H9 (cell line): ENCODE measurements around the gene TIPARP. TPM values are rescaled to one million over a fixed set of nuclear protein-coding genes. Genes with fewer than 3 reads are reported as not detected.

Experiments
- DNase-seq: peaks from one replicate; pipeline ENCODE4 v3.0.0-alpha.2; 2017
- H2AFZ ChIP-seq: one replicate; pipeline ENCODE4 v1.6.1; 2013; ENCODE audit warnings: mild to moderate bottlenecking, low read length, control low read depth, moderate library complexity
- H2AK5ac ChIP-seq: 2 replicates; pipeline ENCODE4 v1.6.1; 2013; ENCODE audit warnings: low read length, control low read depth, mixed read lengths; ENCODE audit not compliant: insufficient read length
- H2BK120ac ChIP-seq: one replicate; pipeline ENCODE4 v1.6.1; 2013; ENCODE audit warnings: low read depth, mild to moderate bottlenecking, low read length, control low read depth, inconsistent platforms; ENCODE audit not compliant: poor library complexity, severe bottlenecking
- H2BK12ac ChIP-seq: 2 replicates; pipeline ENCODE4 v1.6.1; 2013; ENCODE audit warnings: low read length, control low read depth, mixed read lengths, low read depth; ENCODE audit not compliant: insufficient read length
- H2BK15ac ChIP-seq: 2 replicates; pipeline ENCODE4 v1.6.1; 2013; ENCODE audit warnings: low read depth, low read length, control low read depth
- H2BK20ac ChIP-seq: one replicate; pipeline ENCODE4 v1.6.1; 2013; ENCODE audit warnings: low read depth, mild to moderate bottlenecking, low read length, control low read depth, inconsistent platforms; ENCODE audit not compliant: poor library complexity, severe bottlenecking
- H2BK5ac ChIP-seq: 2 replicates; pipeline ENCODE4 v1.6.1; 2013; ENCODE audit warnings: low read length, control low read depth, mixed read lengths; ENCODE audit not compliant: insufficient read length
- H3K14ac ChIP-seq: 2 replicates; pipeline ENCODE4 v1.6.1; 2013; ENCODE audit warnings: low read length, control low read depth; ENCODE audit not compliant: insufficient read depth
- H3K18ac ChIP-seq: 2 replicates; pipeline ENCODE4 v1.6.1; 2013; ENCODE audit warnings: low read depth, mild to moderate bottlenecking, mixed read lengths, low read length, control low read depth; ENCODE audit not compliant: insufficient read length
- H3K23ac ChIP-seq: 2 replicates; pipeline ENCODE4 v1.6.1; 2013; ENCODE audit warnings: low read length, control low read depth, mixed read lengths, low read depth; ENCODE audit not compliant: insufficient read length
- H3K23me2 ChIP-seq: 2 replicates; pipeline ENCODE4 v1.6.1; 2013; ENCODE audit warnings: low read depth, mild to moderate bottlenecking, mixed read lengths, low read length, control low read depth; ENCODE audit not compliant: insufficient read length, poor library complexity, severe bottlenecking
- H3K27ac ChIP-seq: 2 replicates; pipeline ENCODE4 v1.5.1; 2013; ENCODE audit warnings: low read length, control low read depth, mixed read lengths, low read depth; ENCODE audit not compliant: insufficient read length
- H3K27me3 ChIP-seq: 2 replicates; pipeline ENCODE4 v1.6.1; 2013; ENCODE audit warnings: low read length, control low read depth, inconsistent platforms; ENCODE audit not compliant: insufficient read depth
- H3K4ac ChIP-seq: 2 replicates; pipeline ENCODE4 v1.6.1; 2013; ENCODE audit warnings: low read depth, mild to moderate bottlenecking, control low read depth, inconsistent platforms, low read length, moderate library complexity
- H3K4me1 ChIP-seq: 2 replicates; pipeline ENCODE4 v1.6.1; 2013; ENCODE audit warnings: low read length, control low read depth, inconsistent platforms; ENCODE audit not compliant: insufficient read depth
- H3K4me2 ChIP-seq: 2 replicates; pipeline ENCODE4 v1.6.1; 2013; ENCODE audit warnings: low read length, control low read depth, mixed read lengths; ENCODE audit not compliant: insufficient read length, insufficient read depth
- H3K56ac ChIP-seq: 2 replicates; pipeline ENCODE4 v1.6.1; 2013; ENCODE audit warnings: low read depth, mild to moderate bottlenecking, mixed read lengths, low read length, control low read depth; ENCODE audit not compliant: insufficient read length
- H3K79me1 ChIP-seq: 2 replicates; pipeline ENCODE4 v1.6.1; 2013; ENCODE audit warnings: low read depth, mild to moderate bottlenecking, moderate library complexity, low read length, control low read depth, inconsistent platforms; ENCODE audit not compliant: insufficient read depth, poor library complexity, severe bottlenecking
- H3K79me2 ChIP-seq: 2 replicates; pipeline ENCODE4 v1.6.1; 2013; ENCODE audit warnings: low read length, control low read depth, inconsistent platforms; ENCODE audit not compliant: insufficient read depth
- H3K9ac ChIP-seq: 2 replicates; pipeline ENCODE4 v1.6.1; 2013; ENCODE audit warnings: low read length, control low read depth, mixed read lengths; ENCODE audit not compliant: insufficient read length; ENCODE audit errors: extremely low read depth
- H3K9me3 ChIP-seq: one replicate; pipeline ENCODE4 v1.6.1; 2013; ENCODE audit warnings: low read depth, low read length, inconsistent platforms; ENCODE audit not compliant: control insufficient read depth
- H3T11ph ChIP-seq: one replicate; pipeline ENCODE4 v1.6.1; 2013; ENCODE audit warnings: mild to moderate bottlenecking, low read length, control low read depth, inconsistent platforms
- H4K20me1 ChIP-seq: one replicate; pipeline ENCODE4 v1.6.1; 2013; ENCODE audit not compliant: control insufficient read depth, insufficient read length, insufficient read depth
- H4K5ac ChIP-seq: 2 replicates; pipeline ENCODE4 v1.6.1; 2013; ENCODE audit warnings: low read depth, mild to moderate bottlenecking, mixed read lengths, low read length, control low read depth; ENCODE audit not compliant: insufficient read length
- H4K8ac ChIP-seq: replicated peaks from 2 replicates; pipeline ENCODE4 v1.6.1; 2013; ENCODE audit warnings: low read length, control low read depth, mixed read lengths, low read depth; ENCODE audit not compliant: insufficient read length
- H4K91ac ChIP-seq: 2 replicates; pipeline ENCODE4 v1.6.1; 2013; ENCODE audit warnings: low read depth, mild to moderate bottlenecking, moderate library complexity, mixed read lengths, low read length, control low read depth; ENCODE audit not compliant: insufficient read length
- H3K27ac Mint-ChIP-seq, 3 experiments: 2 replicates in 2 of 3; 3 replicates in 1 of 3; pipeline ENCODE4 v1.8.0; 2020 to 2021; ENCODE audit warnings: mixed read lengths in 3 of 3, mild to moderate bottlenecking in 1 of 3, moderate library complexity in 1 of 3
- H3K27me3 Mint-ChIP-seq: 2 replicates; pipeline ENCODE4 v1.8.0; 2021; ENCODE audit warnings: low read depth, mild to moderate bottlenecking, moderate library complexity, mixed read lengths
- H3K36me3 Mint-ChIP-seq, 3 experiments: 2 replicates in 2 of 3; 3 replicates in 1 of 3; pipeline ENCODE4 v1.8.0; 2020 to 2021; ENCODE audit warnings: low read depth in 3 of 3, mixed read lengths in 3 of 3; ENCODE audit not compliant: insufficient read depth in 1 of 3
- H3K4me1 Mint-ChIP-seq, 2 experiments: 2 replicates each; pipeline ENCODE4 v1.8.0; 2020; ENCODE audit warnings: mixed read lengths in 2 of 2
- H3K4me3 Mint-ChIP-seq, 2 experiments: 2 replicates in 1 of 2; 3 replicates in 1 of 2; pipeline ENCODE4 v1.8.0; 2020 to 2021; ENCODE audit warnings: mild to moderate bottlenecking in 2 of 2, mixed read lengths in 2 of 2, moderate library complexity in 1 of 2
- H3K9me3 Mint-ChIP-seq, 2 experiments: 2 replicates in 1 of 2; 3 replicates in 1 of 2; pipeline ENCODE4 v1.8.0; 2020; ENCODE audit warnings: mild to moderate bottlenecking in 2 of 2, mixed read lengths in 2 of 2, moderate library complexity in 1 of 2
- CTCF ChIP-seq: fragments of 200-600 bp; sonication (generic); conservative IDR thresholded peaks from 3 replicates; pipeline ENCODE4 v1.8.0; 2021; ENCODE audit warnings: antibody characterized with exemption, mild to moderate bottlenecking
- WGBS: extraction: QIAGEN DNeasy Blood & Tissue Kit; methylation state at CpG from one replicate; pipeline ENCODE4 v1.1.7; 2013; ENCODE audit warnings: missing lambda C conversion rate, low lambda C conversion rate, mixed read lengths; ENCODE audit not compliant: insufficient read length; ENCODE audit errors: extremely low coverage; 5-methylcytosine and 5-hydroxymethylcytosine counted together
- total RNA-seq: library from RNA; stranded (reverse); gene quantifications from 2 replicates; pipeline ENCODE4 v1.2.1, GENCODE V29; 2021

The TIPARP gene
- total RNA-seq, 1 experiment from 2014 or later = 5.9 TPM

DNA sequence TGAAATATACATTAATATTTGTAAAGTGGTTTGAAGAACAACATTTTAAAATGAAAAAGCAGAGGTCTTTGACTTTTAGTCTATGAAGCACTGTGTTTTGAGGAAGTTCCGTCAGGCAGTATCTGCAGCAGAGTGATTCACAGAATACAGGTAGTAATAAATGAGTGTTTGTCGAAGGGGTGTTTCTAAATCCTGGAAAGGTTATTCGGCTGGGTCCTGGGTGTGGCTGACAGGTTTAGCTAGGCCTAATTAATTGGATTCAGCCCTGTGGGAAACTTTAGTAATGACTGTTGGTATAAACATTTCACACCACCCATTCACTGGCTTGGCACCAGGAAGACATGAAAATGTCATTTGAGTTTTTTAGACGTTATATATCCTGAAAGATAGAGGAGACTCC, 51.3 kb downstream of the TIPARP start:
- Histone ChIP-seq H2AK5ac (no peak overlapping the region), H3K4me1 (peaks cover 4% of the 10 kb centered on the region; the same call in 1 of the 2 replicates), H4K8ac (no peak overlapping the region), H3K4ac (no peak overlapping the region), H4K91ac (no peak overlapping the region), H2BK20ac (no peak overlapping the region), H3K79me1 (no peaks in the 10 kb centered on the region), H2AFZ (no peak overlapping the region), H2BK15ac (no peak overlapping the region), H3K14ac (no peak overlapping the region), H3K9me3 (no peaks in the 10 kb centered on the region), H3T11ph (no peak overlapping the region), H3K18ac (no peak overlapping the region), H2BK5ac (no peak overlapping the region), H3K23ac (no peak overlapping the region), H3K27ac (no peak overlapping the region), H3K4me2 (no peak overlapping the region), H3K9ac (no peak overlapping the region), H3K27me3 (no peaks in the 10 kb centered on the region), H3K23me2 (no peaks in the 10 kb centered on the region), H4K5ac (no peak overlapping the region), H2BK120ac (no peak overlapping the region), H4K20me1 (no peaks in the 10 kb centered on the region), H3K79me2 (no peaks in the 10 kb centered on the region), H3K56ac (no peak overlapping the region), H2BK12ac (no peak overlapping the region)
- TF ChIP-seq CTCF = no peak
- Mint-ChIP-seq H3K27me3 (no peaks in the 10 kb centered on the region), H3K4me3 (no peak overlapping the region), H3K36me3 (no peaks in the 10 kb centered on the region), H3K9me3 (no peaks in the 10 kb centered on the region), H3K27ac (no peak overlapping the region), H3K4me1 (peaks cover 12 to 26% of the 10 kb centered on the region in 2 experiments)
- no peak for DNase-seq
- WGBS = no CpG with 5 or more reads among the region's 4 CpGs
